A549 (cell line): Measurements from ENCODE around the gene AMIGO1. TPM values are rescaled to one million over a fixed set of nuclear protein-coding genes. Genes with fewer than 3 reads are reported as not detected.
"Not testable (repeated sequence)": the region's sequence is repeated elsewhere in the genome, so short reads cannot be mapped to it uniquely, and the experiment has no call there.

Experiments used
- ATAC-seq, 2 experiments: fragments of 200-7000 bp in 1 of 2; fragments of >200 bp in 1 of 2; cut with Nextera tagmentation in 1 of 2; cut with Tn5 transposase in 1 of 2; 3 replicates each; pipeline versions ENCODE4 v1.8.0 to v1.9.1; 2018 to 2020; ENCODE audit warnings: mild to moderate bottlenecking in 1 of 2, moderate library complexity in 1 of 2
- CTCF ChIA-PET: fragments of 300-600 bp; sonication (Branson Sonifier 250); formaldehyde crosslinking; extraction: SDS; loops from one replicate; lab custom pipeline; 2021; ENCODE audit warnings: antibody characterized with exemption, inconsistent platforms; lab: Yijun Ruan, JAX
- POLR2A ChIA-PET: fragments of 350-600 bp; formaldehyde crosslinking; extraction: SDS; loops from one replicate; lab custom pipeline; 2021; ENCODE audit warnings: antibody characterized with exemption, inconsistent platforms; lab: Yijun Ruan, JAX
- DNase-seq, 2 experiments: peaks; one replicate each; pipeline versions ENCODE4 v3.0.0 to v3.0.0-alpha.2; 2011 to 2016; ENCODE audit warnings: low read depth in 1 of 2, low spot score in 1 of 2
- FAIRE-seq: peaks from 2 replicates; lab custom pipeline; 2011; peaks lifted over from hg19 to GRCh38; lab: Jason Lieb, UNC
- H3K27ac ChIP-seq, 2 experiments: fragments of >200 bp; sonication (Bioruptor Twin); formaldehyde crosslinking; 3 replicates each; pipeline ENCODE4 v1.5.1; 2016 to 2017
- H3K4me1 ChIP-seq: fragments of >200 bp; sonication (Bioruptor Twin); formaldehyde crosslinking; 3 replicates; pipeline ENCODE4 v1.6.1; 2016
- H3K4me2 ChIP-seq: fragments of >200 bp; sonication (Bioruptor Twin); formaldehyde crosslinking; 3 replicates; pipeline ENCODE4 v1.6.1; 2016
- H3K4me3 ChIP-seq: fragments of >200 bp; sonication (Bioruptor Twin); formaldehyde crosslinking; 3 replicates; pipeline ENCODE4 v1.5.1; 2016
- H3K9me3 ChIP-seq: fragments of >200 bp; sonication (Bioruptor Twin); formaldehyde crosslinking; 3 replicates; pipeline ENCODE4 v1.6.1; 2016
- ATOH8 ChIP-seq: fragments of 250-450 bp; sonication (Bioruptor Pico); IDR thresholded peaks from 2 replicates; pipeline ENCODE4 v1.5.0; 2020; ENCODE audit warnings: low read depth, mild to moderate bottlenecking, moderate library complexity
- CBX2 ChIP-seq: fragments of 200-600 bp; sonication (generic); IDR thresholded peaks from 2 replicates; pipeline ENCODE4 v1.6.1; 2016; ENCODE audit warnings: low read depth, mild to moderate bottlenecking, borderline replicate concordance
- CBX8 ChIP-seq: fragments of 200-600 bp; sonication (generic); IDR thresholded peaks from 2 replicates; pipeline ENCODE4 v1.6.1; 2016
- CEBPB ChIP-seq, 2 experiments: fragments of >200 bp in 1 of 2; sonication (Bioruptor Twin) in 1 of 2; formaldehyde crosslinking in 1 of 2; IDR thresholded peaks; 2 replicates each; pipeline ENCODE4 v1.6.1; 2012 to 2016
- CHD4 ChIP-seq: fragments of 200-600 bp; sonication (generic); IDR thresholded peaks from 2 replicates; pipeline ENCODE4 v1.6.1; 2016; ENCODE audit warnings: antibody characterized with exemption, mild to moderate bottlenecking, borderline replicate concordance
- EHF ChIP-seq: fragments of 250-450 bp; sonication (Bioruptor Pico); IDR thresholded peaks from 2 replicates; pipeline ENCODE4 v1.5.0; 2020; ENCODE audit warnings: mild to moderate bottlenecking
- EP300 ChIP-seq, 2 experiments: fragments of >200 bp; sonication (Bioruptor Twin); formaldehyde crosslinking; IDR thresholded peaks; 2 replicates in 1 of 2; 3 replicates in 1 of 2; pipeline ENCODE4 v1.6.1; 2016 to 2017
- ESRRA ChIP-seq: fragments of 150-350 bp; IDR thresholded peaks from 2 replicates; pipeline ENCODE4 v1.6.1; 2014; ENCODE audit warnings: mild to moderate bottlenecking, low read length, borderline replicate concordance
- FOSB ChIP-seq: fragments of 250-450 bp; sonication (Bioruptor Pico); IDR thresholded peaks from 2 replicates; pipeline ENCODE4 v1.5.0; 2020; ENCODE audit warnings: mild to moderate bottlenecking, moderate library complexity
- HES2 ChIP-seq: fragments of >200 bp; sonication (Bioruptor Twin); formaldehyde crosslinking; IDR thresholded peaks from 2 replicates; pipeline ENCODE4 v1.6.1; 2016
- HOXA7 ChIP-seq: fragments of 250-450 bp; sonication (Bioruptor Pico); IDR thresholded peaks from 2 replicates; pipeline ENCODE4 v1.5.0; 2020; ENCODE audit warnings: mild to moderate bottlenecking, moderate library complexity
- HOXB13 ChIP-seq: fragments of 250-450 bp; sonication (Bioruptor Pico); IDR thresholded peaks from 2 replicates; pipeline ENCODE4 v1.5.0; 2020; ENCODE audit warnings: low read depth, mild to moderate bottlenecking, moderate library complexity
- JUN ChIP-seq, 2 experiments: fragments of >200 bp; sonication (Bioruptor Twin); formaldehyde crosslinking; IDR thresholded peaks; 2 replicates in 1 of 2; 3 replicates in 1 of 2; pipeline ENCODE4 v1.6.1; 2016 to 2017
- JUNB ChIP-seq: fragments of >200 bp; sonication (Bioruptor Twin); formaldehyde crosslinking; IDR thresholded peaks from 2 replicates; pipeline ENCODE4 v1.6.1; 2016
- KDM1A ChIP-seq: fragments of 200-600 bp; sonication (generic); IDR thresholded peaks from 2 replicates; pipeline ENCODE4 v1.6.1; 2016; ENCODE audit warnings: low read depth, mild to moderate bottlenecking
- KDM5A ChIP-seq: fragments of 200-600 bp; sonication (generic); IDR thresholded peaks from 2 replicates; pipeline ENCODE4 v1.6.1; 2016; ENCODE audit warnings: antibody characterized with exemption, mild to moderate bottlenecking
- NPAS2 ChIP-seq: fragments of 250-450 bp; sonication (Bioruptor Pico); IDR thresholded peaks from 2 replicates; pipeline ENCODE4 v1.8.0; 2022; ENCODE audit warnings: mild to moderate bottlenecking, moderate library complexity, borderline replicate concordance
- NR3C1 ChIP-seq: fragments of >200 bp; sonication (Bioruptor Twin); formaldehyde crosslinking; IDR thresholded peaks from 3 replicates; pipeline ENCODE4 v1.6.1; 2017
- PBX3 ChIP-seq: IDR thresholded peaks from 2 replicates; pipeline ENCODE4 v1.6.1; 2012
- PHF8 ChIP-seq: fragments of 200-600 bp; sonication (generic); IDR thresholded peaks from 2 replicates; pipeline ENCODE4 v1.6.1; 2016; ENCODE audit warnings: low read depth, mild to moderate bottlenecking, antibody characterized with exemption, moderate library complexity, borderline replicate concordance
- POLR2A ChIP-seq: IDR thresholded peaks from 2 replicates; pipeline ENCODE4 v1.6.1; 2012; ENCODE audit warnings: mild to moderate bottlenecking, low read length
- POLR2AphosphoS2 ChIP-seq: conservative IDR thresholded peaks from 2 replicates; pipeline ENCODE4 v1.6.1; 2012; ENCODE audit warnings: low read length, improper control_type of control experiment, inconsistent platforms
- RAD21 ChIP-seq, 2 experiments: fragments of >200 bp in 1 of 2; sonication (Bioruptor Twin) in 1 of 2; formaldehyde crosslinking in 1 of 2; IDR thresholded peaks in 1 of 2; conservative IDR thresholded peaks in 1 of 2; 2 replicates in 1 of 2; 3 replicates in 1 of 2; pipeline ENCODE4 v1.6.1; 2012 to 2018; ENCODE audit warnings: inconsistent platforms in 1 of 2
- RCOR1 ChIP-seq: fragments of 150-350 bp; IDR thresholded peaks from 2 replicates; pipeline ENCODE4 v1.6.1; 2014; ENCODE audit warnings: antibody characterized with exemption, low read length, low read depth
- RFX5 ChIP-seq: fragments of 450-650 bp; IDR thresholded peaks from 2 replicates; pipeline ENCODE4 v1.7.1; 2014; ENCODE audit warnings: antibody characterized with exemption, mild to moderate bottlenecking, moderate library complexity
- SMC3 ChIP-seq: fragments of >200 bp; sonication (Bioruptor Twin); formaldehyde crosslinking; IDR thresholded peaks from 3 replicates; pipeline ENCODE4 v1.6.1; 2018; ENCODE audit warnings: inconsistent platforms
- WGBS: methylation state at CpG from one replicate; pipeline ENCODE4 v1.1.6; 2017; ENCODE audit errors: missing lambda C conversion rate; 5-methylcytosine and 5-hydroxymethylcytosine counted together
- polyA plus RNA-seq, 4 experiments: library from polyadenylated mRNA; depleted of rRNA in 3 of 4; stranded (reverse); fragments of >200 nt; fragmentation: RNase III in 1 of 4; extraction: RNeasy Plus Mini Kit Qiagen cat#74134 plus additional on column Dnase treatment in 1 of 4; gene quantifications; 2 replicates in 3 of 4; 3 replicates in 1 of 4; pipeline ENCODE4 v1.2.3, GENCODE V29; 2011 to 2017

The AMIGO1 gene
- polyA plus RNA-seq, 2 of the 4 experiments (the other 2 are of a cell fraction) = 0.43 to 1.2 TPM

- WGBS = 0% methylated on average over 1 of the region's 1 CpG
- ATAC-seq (no peak), DNase-seq (no peak), FAIRE-seq (no peak)
- Histone ChIP-seq H3K4me1 (no peaks in the 10 kb centered on the region), H3K9me3 (no peaks in the 10 kb centered on the region), H3K4me2 (no peak overlapping the region), H3K4me3 (no peak overlapping the region), H3K27ac (no peak overlapping the region)
- POLR2A ChIA-PET = no interaction called here
- CTCF ChIA-PET = interaction anchor here (0.7 kb wide), 1 partner anchor 58 kb away, joined by 3 read pairs; no protein-coding TSS in a partner anchor
- no peak for TF ChIP-seq NR3C1
Observed at GRCh38 chr1:109474697-109475096, 34.8 kb downstream of the AMIGO1 start.

- FAIRE-seq, POLR2A ChIA-PET: not testable (repeated sequence)
Observed at GRCh38 chr1:109473284-109474057, 36.1 kb downstream of the AMIGO1 start.

GRCh38 chr1:109472779-109473178 is 36.7 kb downstream of the AMIGO1 start:
- ATAC-seq = no peak
- ChIA-PET POLR2A (no interaction called here), CTCF (interaction anchor here (0.6 to 1.3 kb wide), 2 partner anchors 36 to 60 kb away, joined by 3 read pairs; no protein-coding TSS in a partner anchor)
- DNase-seq = no peak
- WGBS = 0% methylated on average over 2 of the region's 3 CpGs
- no peak overlapping the region for H3K4me2 ChIP-seq
- H3K4me3 ChIP-seq = no peak overlapping the region
- no peaks in the 10 kb centered on the region for H3K4me1 ChIP-seq
- TF ChIP-seq POLR2A (no peak), POLR2AphosphoS2 (no peak), RFX5 (no peak), FOSB (no peak), RAD21 (conservative IDR thresholded peaks at IDR 0.05 in 1 of 2, IDR thresholded peaks at IDR 0.05 in 1 of 2) (no peak), EHF (CRISPR knock-in tag) (no peak), KDM1A (no peak), HOXA7 (no peak), SMC3 (no peak), RCOR1 (no peak), HES2 (no peak), PHF8 (no peak), JUNB (no peak), ESRRA (no peak), CHD4 (no peak), PBX3 (no peak), EP300 (IDR thresholded peaks at IDR 0.05) (no peak), HOXB13 (no peak), CEBPB (IDR thresholded peaks at IDR 0.05) (no peak), CBX8 (no peak)
- H3K27ac ChIP-seq = no peak overlapping the region
- no peaks in the 10 kb centered on the region for H3K9me3 ChIP-seq
- FAIRE-seq = no peak

More at GRCh38 chr1:109473284-109474057, 36.1 kb downstream of the AMIGO1 start:
- H3K27ac ChIP-seq, H3K4me1 ChIP-seq, H3K9me3 ChIP-seq, ATAC-seq, DNase-seq, H3K4me3 ChIP-seq, H3K4me2 ChIP-seq: not testable (repeated sequence)
- CTCF ChIA-PET = interaction anchor here (0.6 to 1.3 kb wide), 3 partner anchors 59 to 632 kb away, joined by 3 to 4 read pairs (median 3); no protein-coding TSS in a partner anchor
- 40% methylated on average over 12 of the region's 12 CpGs for WGBS

GRCh38 chr1:109470245-109470644 is 39.3 kb downstream of the AMIGO1 start:
- H3K4me1 ChIP-seq = no peaks in the 10 kb centered on the region
- DNase-seq (no peak), FAIRE-seq (no peak), ATAC-seq (no peak)
- no peak for TF ChIP-seq RCOR1
- TF ChIP-seq PHF8 = no peak
- no peak for TF ChIP-seq JUN (IDR thresholded peaks at IDR 0.05)
- TF ChIP-seq ATOH8 = no peak
- TF ChIP-seq EP300 (IDR thresholded peaks at IDR 0.05) = no peak
- TF ChIP-seq RFX5 = no peak
- no peak for TF ChIP-seq NPAS2 (CRISPR knock-in tag)
- TF ChIP-seq CBX2 = no peak
- no peak for TF ChIP-seq HES2
- no peak for TF ChIP-seq KDM5A
- 39% methylated on average over 6 of the region's 6 CpGs for WGBS
- H3K4me3 ChIP-seq = no peak overlapping the region
- no peaks in the 10 kb centered on the region for H3K9me3 ChIP-seq
- no peak overlapping the region for H3K27ac ChIP-seq
- H3K4me2 ChIP-seq = no peak overlapping the region
- ChIA-PET CTCF (interaction anchor here (0.6 to 1.7 kb wide), 2 partner anchors 62 to 256 kb away, joined by 3 to 4 read pairs; no protein-coding TSS in a partner anchor), POLR2A (no interaction called here)
